Esophagus (tissue), 2 donors: Measurements from ENCODE around the gene TJP2. TPM values are rescaled to one million over a fixed set of nuclear protein-coding genes. Genes with fewer than 3 reads are reported as not detected.

ENCODE experiments used
- H3K27ac ChIP-seq, 2 donors: one replicate each; pipeline ENCODE4 v1.5.1; 2013; ENCODE audit warnings: low read depth in 2 of 2, mild to moderate bottlenecking in 2 of 2, inconsistent platforms in 1 of 2, low read length in 1 of 2, moderate library complexity in 1 of 2
- H3K27me3 ChIP-seq, 2 donors: one replicate each; pipeline ENCODE4 v1.6.1; 2013; ENCODE audit warnings: low read length in 2 of 2, control low read depth in 1 of 2, mild to moderate bottlenecking in 1 of 2; ENCODE audit not compliant: insufficient read depth in 2 of 2, control insufficient read depth in 1 of 2
- H3K36me3 ChIP-seq, 2 donors: one replicate each; pipeline ENCODE4 v1.6.1; 2013; ENCODE audit warnings: low read length in 1 of 2; ENCODE audit not compliant: control insufficient read depth in 2 of 2, insufficient read depth in 2 of 2
- H3K4me1 ChIP-seq, 2 donors: one replicate each; pipeline ENCODE4 v1.6.1; 2013; ENCODE audit warnings: low read length in 1 of 2; ENCODE audit not compliant: control insufficient read depth in 2 of 2, insufficient read depth in 2 of 2
- H3K4me3 ChIP-seq, 2 donors: one replicate each; pipeline ENCODE4 v1.5.1; 2013; ENCODE audit warnings: low read length in 2 of 2, mild to moderate bottlenecking in 2 of 2, low read depth in 1 of 2, moderate library complexity in 1 of 2
- H3K9me3 ChIP-seq, 2 donors: one replicate each; pipeline ENCODE4 v1.6.1; 2013; ENCODE audit warnings: mild to moderate bottlenecking in 2 of 2, low read depth in 1 of 2, low read length in 1 of 2, moderate library complexity in 1 of 2; ENCODE audit not compliant: control insufficient read depth in 2 of 2, insufficient read depth in 1 of 2
- WGBS, 2 donors: extraction: QIAGEN DNeasy Blood & Tissue Kit; methylation state at CpG; one replicate each; pipeline ENCODE4 v1.1.7; 2013; 5-methylcytosine and 5-hydroxymethylcytosine counted together
- polyA plus RNA-seq, 2 donors: library from polyadenylated mRNA; stranded (reverse); fragments of 200-250 nt; gene quantifications; one replicate each; pipeline ENCODE4 v1.2.3, GENCODE V29; 2013
- donor health status: healthy with polysubstance abuse.
- donor health status: Bipolar disorder and iron deficiency.

The TJP2 gene
- polyA plus RNA-seq, 2 donors: 61.5 to 63.9 TPM

- WGBS, 2 donors: 76 to 91% methylated on average over 7 of the region's 7 CpGs
- Histone ChIP-seq H3K4me1 (no peaks in the 10 kb centered on the region), H3K9me3 (no peaks in the 10 kb centered on the region), H3K4me3 (no peak overlapping the region), H3K36me3 (peaks cover 11 to 21% of the 10 kb centered on the region in 2 donors), H3K27ac (no peak overlapping the region), H3K27me3 (no peaks in the 10 kb centered on the region)
Measured at GRCh38 chr9:69236188-69236587, 62.1 kb downstream of the TJP2 start.

- no peaks in the 10 kb centered on the region for H3K9me3 ChIP-seq
- no peak overlapping the region for H3K4me3 ChIP-seq
- no peaks in the 10 kb centered on the region for H3K27me3 ChIP-seq
- 90 to 95% methylated on average over 4 of the region's 4 CpGs for whole genome bisulfite sequencing, 2 donors
- H3K27ac ChIP-seq: no peak overlapping the region
- H3K4me1 ChIP-seq: no peaks in the 10 kb centered on the region
- peaks cover 7 to 24% of the 10 kb centered on the region in 2 donors for H3K36me3 ChIP-seq
Measured at GRCh38 chr9:69237702-69238295, 63.7 kb downstream of the TJP2 start.

- WGBS, 2 donors: 79 to 83% methylated on average over 2 of the region's 2 CpGs
- Histone ChIP-seq H3K27ac (no peak overlapping the region), H3K27me3 (no peaks in the 10 kb centered on the region), H3K4me1 (no peaks in the 10 kb centered on the region), H3K4me3 (no peak overlapping the region), H3K9me3 (no peaks in the 10 kb centered on the region), H3K36me3 (peaks cover 12% of the 10 kb centered on the region in 2 donors)
Measured at GRCh38 chr9:69243116-69243515, 69.0 kb downstream of the TJP2 start.

GRCh38 chr9:69246629-69247028, 72.6 kb downstream of the TJP2 start:
- Histone ChIP-seq H3K27me3 (no peaks in the 10 kb centered on the region), H3K27ac (no peak overlapping the region), H3K4me3 (no peak overlapping the region), H3K9me3 (no peaks in the 10 kb centered on the region), H3K4me1 (no peaks in the 10 kb centered on the region), H3K36me3 (peaks cover 18 to 21% of the 10 kb centered on the region in 2 donors)
- 95 to 98% methylated on average over 2 of the region's 2 CpGs for WGBS, 2 donors

- 97% methylated on average over 22 of the region's 22 CpGs for WGBS, 2 donors
- Histone ChIP-seq H3K9me3 (no peaks in the 10 kb centered on the region), H3K36me3 (peaks cover 18 to 21% of the 10 kb centered on the region in 2 donors)
Measured at GRCh38 chr9:69248005-69248404, 73.9 kb downstream of the TJP2 start.

GRCh38 chr9:69249337-69249736, 75.3 kb downstream of the TJP2 start:
- Histone ChIP-seq H3K4me3 (no peak overlapping the region), H3K27ac (no peak overlapping the region), H3K4me1 (no peaks in the 10 kb centered on the region), H3K36me3 (peaks cover 18 to 27% of the 10 kb centered on the region in 2 donors), H3K9me3 (no peaks in the 10 kb centered on the region), H3K27me3 (no peaks in the 10 kb centered on the region)
- WGBS, 2 donors: 79 to 80% methylated on average over 7 of the region's 7 CpGs

More at GRCh38 chr9:69248005-69248404, 73.9 kb downstream of the TJP2 start:
- no peaks in the 10 kb centered on the region for H3K27me3 ChIP-seq
- no peak overlapping the region for H3K4me3 ChIP-seq
- no peaks in the 10 kb centered on the region for H3K4me1 ChIP-seq
- no peak overlapping the region for H3K27ac ChIP-seq

- no peaks in the 10 kb centered on the region for H3K4me1 ChIP-seq
- H3K36me3 ChIP-seq: peaks cover 18 to 29% of the 10 kb centered on the region in 2 donors
- no peak overlapping the region for H3K4me3 ChIP-seq
- 58 to 95% methylated on average over 3 of the region's 3 CpGs for WGBS, 2 donors
- no peaks in the 10 kb centered on the region for H3K9me3 ChIP-seq
- H3K27me3 ChIP-seq: no peaks in the 10 kb centered on the region
- H3K27ac ChIP-seq: no peak overlapping the region
Measured at GRCh38 chr9:69250681-69251080, 76.6 kb downstream of the TJP2 start.

- H3K4me3 ChIP-seq: no peak overlapping the region
- H3K27me3 ChIP-seq: no peaks in the 10 kb centered on the region
- WGBS, 2 donors: 68 to 82% methylated on average over 5 of the region's 5 CpGs
- H3K9me3 ChIP-seq: no peaks in the 10 kb centered on the region
- H3K36me3 ChIP-seq: peaks cover 15 to 29% of the 10 kb centered on the region in 2 donors
- H3K4me1 ChIP-seq: no peaks in the 10 kb centered on the region
- H3K27ac ChIP-seq: peak overlapping the region in 1 of 2 donors; percentile 34
Measured at GRCh38 chr9:69252436-69252835, 78.4 kb downstream of the TJP2 start.

- H3K27me3 ChIP-seq: no peaks in the 10 kb centered on the region
- H3K4me1 ChIP-seq: no peaks in the 10 kb centered on the region
- H3K4me3 ChIP-seq: no peak overlapping the region
- peaks cover 8 to 22% of the 10 kb centered on the region in 2 donors for H3K36me3 ChIP-seq
- 26 to 50% methylated on average over 4 of the region's 4 CpGs for WGBS, 2 donors
- H3K9me3 ChIP-seq: no peaks in the 10 kb centered on the region
- no peak overlapping the region for H3K27ac ChIP-seq
Measured at GRCh38 chr9:69253057-69253456, 79.0 kb downstream of the TJP2 start.

- H3K9me3 ChIP-seq: no peaks in the 10 kb centered on the region
- H3K27ac ChIP-seq: no peak overlapping the region
- no peaks in the 10 kb centered on the region for H3K27me3 ChIP-seq
- peaks cover 6 to 17% of the 10 kb centered on the region in 2 donors for H3K36me3 ChIP-seq
- 96% methylated on average over 11 of the region's 11 CpGs for WGBS, 2 donors
- H3K4me3 ChIP-seq: no peak overlapping the region
- no peaks in the 10 kb centered on the region for H3K4me1 ChIP-seq
Measured at GRCh38 chr9:69254223-69254622, 80.1 kb downstream of the TJP2 start.
